ENCODE results near the gene EXOC3L2.

The EXOC3L2 gene

DNA sequence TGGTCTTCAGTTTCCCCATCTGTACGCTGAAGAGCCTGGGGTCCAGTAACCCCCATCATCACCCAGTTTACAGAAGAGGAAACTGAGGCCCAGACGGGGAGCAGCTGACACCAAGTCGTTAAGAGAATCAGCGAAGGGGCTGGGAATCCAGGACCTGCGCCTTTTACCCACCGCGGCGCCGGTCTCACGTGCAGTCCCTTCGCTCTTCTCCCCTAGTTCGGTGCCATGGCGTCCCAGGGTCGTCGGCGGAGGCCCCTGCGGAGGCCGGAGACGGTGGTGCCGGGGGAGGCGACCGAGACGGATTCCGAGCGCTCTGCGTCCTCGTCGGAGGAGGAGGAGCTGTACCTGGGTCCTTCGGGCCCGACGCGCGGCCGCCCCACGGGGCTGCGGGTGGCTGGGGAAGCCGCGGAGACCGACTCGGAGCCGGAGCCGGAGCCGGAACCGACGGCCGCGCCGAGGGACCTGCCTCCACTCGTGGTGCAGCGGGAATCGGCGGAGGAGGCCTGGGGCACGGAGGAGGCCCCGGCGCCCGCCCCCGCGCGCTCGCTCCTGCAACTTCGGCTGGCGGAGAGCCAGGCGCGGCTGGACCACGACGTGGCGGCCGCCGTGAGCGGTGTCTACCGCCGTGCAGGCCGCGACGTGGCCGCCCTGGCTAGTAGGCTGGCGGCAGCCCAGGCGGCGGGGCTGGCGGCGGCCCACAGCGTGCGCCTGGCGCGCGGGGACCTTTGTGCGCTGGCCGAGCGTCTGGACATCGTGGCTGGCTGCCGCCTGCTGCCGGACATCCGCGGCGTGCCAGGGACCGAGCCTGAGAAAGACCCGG is 65.9 kb downstream of the EXOC3L2 start:
- no peak for DNase-seq

DNA sequence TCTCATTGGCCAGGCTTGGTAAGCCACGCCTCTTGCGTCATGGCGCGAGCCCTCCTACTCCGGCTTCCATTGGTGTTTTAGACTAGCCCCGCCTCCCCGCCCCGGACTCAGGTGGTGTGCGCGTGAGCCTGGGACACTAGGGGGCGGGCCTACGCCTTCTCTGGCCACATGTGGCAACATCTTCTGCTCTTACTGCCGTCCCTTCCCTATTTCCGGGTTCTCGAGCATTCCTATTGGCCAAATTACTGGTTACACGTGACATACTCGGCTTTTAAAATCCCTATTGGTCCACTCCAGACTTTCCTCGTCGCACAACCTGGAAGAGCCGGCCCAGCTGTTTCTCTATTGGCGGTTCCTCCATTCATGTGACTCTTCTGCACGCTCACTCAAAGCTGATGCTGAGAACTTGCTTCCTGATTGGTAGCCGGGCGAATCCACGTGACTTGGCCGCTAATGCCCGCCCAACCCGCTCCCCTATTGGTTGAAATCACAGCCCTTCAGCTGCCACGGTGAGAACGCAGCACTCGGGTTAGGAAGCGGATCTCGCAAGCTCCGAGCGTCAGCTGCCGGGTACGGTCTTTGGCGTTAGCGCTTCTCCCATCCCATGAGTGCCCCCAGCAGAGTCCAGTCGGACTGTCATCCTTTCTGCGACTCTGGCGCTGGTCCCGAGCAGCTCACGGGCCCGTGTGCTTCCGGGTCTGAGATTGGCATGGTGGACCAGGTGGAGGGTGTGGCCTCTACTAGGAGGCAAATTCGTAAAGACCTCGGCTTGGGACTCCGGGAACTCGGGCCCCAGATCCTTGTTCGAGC is 66.7 kb downstream of the EXOC3L2 start, which contains the start of gene BLOC1S3:
BLOC1S3 (plus strand) TSS at position 523 of the 810 bp plus-strand sequence. CDS start 513 bp downstream, outside the sequence.
- peak; percentile 100 for DNase-seq

DNA sequence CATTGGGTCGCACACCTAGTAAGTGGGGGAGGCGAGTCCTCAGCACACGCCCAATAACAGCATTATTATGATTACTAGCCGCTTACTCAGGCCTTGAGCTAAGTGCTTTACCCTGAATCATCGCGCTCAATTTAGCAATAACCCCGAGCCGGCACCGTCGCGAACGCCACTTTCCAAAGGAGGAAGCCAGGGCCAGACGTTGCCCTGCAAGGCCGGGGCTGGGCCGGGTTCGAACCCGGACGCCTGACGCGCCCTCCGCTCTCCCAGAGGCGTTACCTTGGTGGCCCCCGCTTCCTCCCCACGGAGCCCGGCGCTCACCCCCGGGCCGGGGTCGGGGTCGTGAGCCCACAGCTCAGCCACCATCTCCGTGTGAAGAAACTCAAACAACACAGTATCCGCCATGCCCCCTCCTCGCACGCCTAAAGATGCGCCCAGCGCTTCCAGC is 67.4 kb downstream of the EXOC3L2 start, which contains the start of gene TRAPPC6A:
TRAPPC6A (minus strand) TSS at position 421 of the 445 bp plus-strand sequence; CDS start at position 402, 19 bp downstream.
- peak; percentile 35 for DNase-seq

DNA sequence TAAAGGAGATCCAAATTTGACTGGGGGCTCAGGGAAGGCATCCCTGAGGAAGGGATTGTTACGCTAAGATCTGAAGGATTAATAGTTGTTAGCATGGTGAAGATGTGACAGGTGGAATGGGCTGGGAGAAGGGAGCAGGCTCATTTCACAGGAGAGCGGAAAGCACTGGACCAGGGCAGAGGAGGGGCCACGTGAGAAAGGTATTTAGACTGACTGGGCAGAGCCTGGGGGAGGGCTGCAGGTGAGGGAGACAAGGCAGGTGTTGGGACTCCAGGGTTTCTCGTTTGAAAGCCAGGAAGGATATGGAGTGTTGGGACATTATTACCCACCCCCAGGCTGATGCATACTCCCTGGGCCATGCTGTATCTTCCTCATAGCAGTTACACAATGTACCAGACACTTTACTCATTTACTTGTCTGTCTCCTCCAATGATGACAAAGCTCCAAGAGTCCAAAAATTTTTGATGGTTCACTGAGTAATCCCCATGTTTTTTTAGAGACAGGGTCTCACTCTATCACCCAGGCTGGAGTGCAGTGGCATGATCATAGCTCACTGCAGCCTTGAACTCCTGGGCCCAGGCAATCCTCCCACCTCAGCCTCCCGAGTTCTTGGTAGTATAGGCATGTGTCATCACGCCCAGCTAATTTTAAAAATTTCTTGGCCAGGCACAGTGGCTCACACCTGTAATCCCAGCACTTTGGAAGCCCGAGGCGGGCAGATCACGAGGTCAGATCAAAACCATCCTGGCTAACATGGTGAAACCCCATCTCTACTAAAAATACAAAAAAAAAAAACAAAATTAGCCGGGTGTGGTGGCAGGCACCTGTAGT is 69.5 kb downstream of the EXOC3L2 start:
- peak; percentile 16 for DNase-seq

DNA sequence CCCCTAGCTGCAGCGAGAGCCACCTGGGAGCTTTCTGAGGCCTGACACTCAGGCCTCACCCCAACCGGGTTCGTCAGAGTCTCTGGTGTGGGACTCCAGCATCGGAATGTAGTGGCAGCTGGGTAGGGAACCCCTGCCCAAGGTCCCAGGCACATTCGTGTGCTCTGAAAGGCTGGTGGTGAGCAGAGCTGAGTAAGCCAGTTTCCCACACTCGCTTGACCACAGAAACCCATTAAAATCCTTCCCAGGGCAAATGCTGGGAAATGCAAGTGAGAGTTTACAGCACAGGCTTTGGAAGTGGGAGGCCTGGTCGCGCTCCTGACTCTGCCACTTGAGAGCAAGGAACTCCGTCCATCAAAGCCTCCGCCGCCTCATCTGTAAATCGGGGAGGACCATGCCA is 71.4 kb downstream of the EXOC3L2 start:
- no peak for DNase-seq

DNA sequence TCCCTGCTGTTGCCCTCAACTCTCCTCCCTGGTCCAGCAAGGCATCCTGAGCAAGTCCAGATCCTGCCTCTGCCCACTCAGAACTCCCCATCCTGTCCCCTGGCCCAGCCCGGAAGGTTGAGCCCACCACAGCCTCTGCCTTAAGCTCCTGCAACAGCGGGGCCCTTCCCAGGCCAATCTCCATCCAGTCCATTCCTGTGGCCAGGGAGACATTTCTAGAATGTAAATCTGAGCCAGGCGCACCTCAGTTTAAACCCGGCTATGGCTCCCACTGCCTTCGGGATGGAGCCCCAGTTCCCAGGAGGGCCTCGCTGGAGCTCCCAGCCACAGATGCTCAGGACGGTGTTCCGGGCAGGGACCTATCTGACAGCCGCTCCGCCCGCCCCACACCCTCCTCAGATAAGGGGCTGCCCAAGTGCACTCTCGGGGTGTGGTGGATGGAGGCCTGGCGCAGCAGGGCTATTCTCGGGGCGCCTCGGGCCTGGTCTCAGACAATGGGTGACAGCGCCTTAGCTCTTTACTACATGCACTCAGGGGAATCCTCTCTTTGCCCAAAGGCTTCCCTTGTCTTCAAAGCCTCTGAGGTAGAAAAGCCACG is 72.5 kb downstream of the EXOC3L2 start:
- DNase-seq, result no peak

DNA sequence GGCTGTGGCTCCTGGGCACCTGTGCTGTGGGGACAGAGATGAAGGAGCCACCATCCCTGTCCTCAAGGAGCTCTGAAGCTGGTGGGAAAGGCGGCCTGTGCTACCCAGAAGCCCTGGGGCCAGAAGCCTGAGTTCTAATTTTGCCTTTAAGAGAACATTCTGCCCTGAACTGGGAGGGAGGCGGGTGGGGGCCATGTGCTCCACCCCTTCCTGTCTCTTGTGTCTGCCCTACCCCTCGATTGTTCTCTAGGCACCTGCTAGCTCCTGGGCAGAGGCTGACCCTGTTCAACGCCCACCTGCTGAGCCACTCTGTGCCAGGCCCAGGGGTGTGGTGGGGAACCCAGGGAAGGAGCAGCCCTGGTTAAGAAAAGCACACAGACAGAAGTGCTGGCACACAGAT is 73.0 kb downstream of the EXOC3L2 start:
- no peak for DNase-seq

DNA sequence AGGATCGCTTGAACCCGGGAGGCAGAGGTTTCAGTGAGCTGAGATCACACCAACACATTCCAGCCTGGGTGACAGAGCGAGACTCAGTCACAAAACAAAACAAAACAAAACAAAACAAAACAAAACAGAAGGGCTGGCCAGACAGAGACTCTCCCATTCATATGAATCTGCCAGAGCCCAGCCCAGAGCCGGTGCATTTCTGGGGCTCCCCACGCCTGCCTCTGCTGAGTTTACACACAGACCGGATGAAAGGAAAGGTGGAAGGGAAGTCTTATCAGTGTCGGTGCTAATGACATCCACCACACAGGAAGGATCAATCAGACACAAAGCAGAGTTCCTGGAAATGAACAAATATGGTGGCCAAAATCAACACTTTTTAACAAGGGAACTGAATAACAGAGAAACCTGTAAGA is 74.0 kb downstream of the EXOC3L2 start:
- DNase-seq, result no peak

DNA sequence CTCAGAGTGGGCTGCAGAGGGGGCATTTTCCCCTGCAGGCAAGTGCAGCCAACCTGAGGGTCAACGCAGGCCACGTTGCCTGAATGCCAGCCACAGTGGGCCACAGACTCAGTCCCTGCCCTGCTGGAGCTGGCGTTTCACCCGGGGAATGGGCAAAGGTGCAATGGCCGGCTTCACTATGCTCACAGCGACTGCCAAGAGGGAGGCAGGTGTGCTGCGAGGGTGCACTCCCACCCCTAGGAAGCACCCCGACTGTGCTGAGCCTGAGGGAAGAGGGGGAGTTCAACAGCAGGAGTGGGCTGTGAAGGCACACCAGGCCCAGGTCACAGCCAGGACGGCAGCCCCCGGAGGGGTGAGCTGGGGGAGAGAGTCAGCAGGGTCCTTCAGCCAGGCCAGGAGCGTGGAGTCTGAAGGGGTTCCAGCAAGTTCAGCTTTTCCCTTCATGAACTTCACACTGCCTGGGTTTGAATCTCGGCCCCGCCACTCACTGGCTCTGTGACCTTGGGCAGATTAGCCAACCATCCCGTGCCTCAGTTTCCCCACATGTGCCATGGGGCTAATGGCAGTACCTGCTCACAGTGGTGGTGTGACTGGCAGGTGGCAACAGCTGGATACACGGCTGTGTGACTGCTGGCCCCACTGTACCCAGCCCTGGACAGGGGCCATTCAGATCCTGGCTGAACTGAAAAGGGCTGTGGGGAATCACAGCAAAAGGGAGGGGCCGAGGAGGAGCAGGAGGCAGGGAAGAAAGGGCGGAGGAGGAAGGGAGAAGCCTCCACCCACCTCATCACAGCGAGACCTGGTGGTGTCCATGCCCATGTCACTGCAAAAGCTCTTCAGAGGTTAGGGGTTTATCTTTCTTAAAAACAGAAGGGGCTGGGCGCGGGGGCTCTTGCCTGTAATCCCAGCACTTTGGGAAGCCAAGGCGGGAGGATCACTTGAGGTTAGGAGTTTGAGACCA is 74.8 kb downstream of the EXOC3L2 start:
- DNase-seq, result no peak

DNA sequence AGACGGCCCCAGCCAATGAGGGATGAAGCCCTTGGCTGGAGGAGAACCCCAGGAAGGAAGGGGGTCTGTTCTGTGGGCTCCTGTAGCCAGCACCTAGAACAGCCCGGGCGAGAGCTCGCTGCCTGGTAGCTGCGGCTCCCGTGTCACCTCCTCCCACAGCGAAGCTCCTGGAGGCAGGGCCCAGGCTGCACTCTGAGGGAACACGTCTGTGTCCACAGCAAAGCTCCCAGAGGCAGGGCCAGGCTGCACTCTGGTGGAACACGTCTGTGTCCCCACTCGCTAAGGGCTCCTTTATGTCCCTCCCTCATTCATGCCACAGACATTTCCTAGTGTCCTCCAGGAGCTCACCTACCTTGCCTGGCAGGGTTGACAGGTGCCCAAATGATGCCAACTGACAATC is 75.6 kb downstream of the EXOC3L2 start:
- no peak for DNase-seq

DNA sequence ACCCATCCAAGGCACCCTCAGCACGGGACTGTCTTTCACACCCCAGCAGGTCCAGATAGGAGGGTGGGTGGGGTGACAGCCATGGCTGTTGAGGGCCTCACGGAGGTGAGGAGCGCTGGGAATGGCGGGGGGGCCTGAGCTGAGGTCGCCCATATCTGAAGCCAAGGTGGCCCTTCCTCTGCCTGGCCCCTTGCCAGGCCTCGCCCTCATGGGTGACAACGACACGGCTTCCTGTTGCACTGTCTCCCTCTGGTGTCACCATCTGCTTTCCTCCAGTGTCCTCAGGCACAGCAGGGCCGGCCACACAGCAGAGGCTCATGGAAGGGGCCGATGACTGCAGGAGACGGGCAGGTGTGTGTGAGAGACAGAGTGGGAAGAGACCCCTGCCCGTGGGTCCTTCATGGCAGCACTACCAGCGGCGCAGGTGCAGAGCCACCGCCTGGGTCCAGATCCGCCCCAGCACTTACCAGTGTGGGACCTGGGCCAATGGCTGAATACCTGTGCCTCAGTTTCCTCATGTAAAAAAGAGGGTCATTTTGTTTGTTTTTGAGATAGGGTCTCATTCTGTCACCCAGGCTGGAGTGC is 76.3 kb downstream of the EXOC3L2 start:
- DNase-seq, result no peak

DNA sequence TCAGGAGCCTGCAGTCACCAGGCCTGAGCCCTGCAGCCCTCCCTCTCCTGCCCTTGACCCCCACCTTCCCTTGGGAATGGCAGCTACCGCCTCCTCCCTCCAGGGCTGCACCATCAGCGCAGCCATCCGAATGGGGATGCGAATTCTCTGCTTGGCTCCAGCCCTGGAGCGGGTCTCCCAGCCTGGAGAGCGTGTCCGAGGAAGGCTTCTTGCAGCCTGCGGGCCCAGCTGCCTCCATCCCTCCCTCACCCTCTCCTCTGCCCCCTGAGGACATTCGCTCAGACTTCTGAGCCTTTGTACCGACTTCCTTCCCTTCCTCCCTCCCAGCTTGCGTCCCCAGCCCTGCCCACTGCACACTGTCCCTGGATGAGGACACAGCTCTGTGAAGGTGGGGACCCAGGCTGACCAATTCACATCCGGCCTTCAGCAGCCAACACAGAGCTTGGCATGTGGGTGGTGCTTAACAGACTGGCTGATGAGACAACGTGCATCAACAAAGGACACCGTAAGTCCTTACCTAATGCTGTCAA is 78.4 kb downstream of the EXOC3L2 start:
- no peak for DNase-seq

DNA sequence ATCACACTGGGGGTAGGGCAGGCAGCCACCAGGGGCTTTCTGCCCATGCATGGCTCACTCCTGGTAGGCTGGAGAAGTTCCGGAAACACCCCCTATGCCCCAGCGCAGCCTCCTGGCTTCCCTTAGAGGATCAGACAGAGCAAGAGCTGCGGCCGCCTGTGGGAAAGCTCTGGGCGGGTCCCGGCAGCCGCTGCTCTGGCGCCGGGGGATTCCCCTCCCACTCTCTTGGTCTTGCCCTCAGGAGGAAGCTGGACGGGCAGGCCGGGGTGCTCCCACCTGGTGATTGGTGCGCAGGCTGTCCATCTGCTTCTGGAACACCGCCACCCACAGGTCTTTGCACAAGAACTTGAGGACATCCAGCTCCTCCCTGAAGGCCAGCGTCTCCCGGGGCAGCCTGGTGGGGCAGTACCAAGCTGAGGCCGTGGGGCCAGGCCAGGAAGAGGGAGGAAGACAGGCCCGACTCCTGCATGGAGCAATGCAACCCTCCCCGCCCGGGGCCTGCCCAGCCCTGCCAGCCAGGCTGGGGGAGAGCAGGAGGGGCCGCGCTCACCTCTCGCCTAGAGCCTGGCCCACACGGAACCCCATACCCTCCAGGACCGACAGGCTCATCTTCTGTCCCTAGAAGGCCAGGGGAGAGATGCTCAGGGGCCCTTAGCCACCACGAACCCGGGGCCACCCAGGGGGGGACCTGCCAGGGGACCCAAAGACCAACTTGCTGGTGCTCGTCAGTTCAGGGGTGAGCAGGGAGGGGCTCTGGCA is 80.5 kb downstream of the EXOC3L2 start:
- DNase-seq, result no peak

DNA sequence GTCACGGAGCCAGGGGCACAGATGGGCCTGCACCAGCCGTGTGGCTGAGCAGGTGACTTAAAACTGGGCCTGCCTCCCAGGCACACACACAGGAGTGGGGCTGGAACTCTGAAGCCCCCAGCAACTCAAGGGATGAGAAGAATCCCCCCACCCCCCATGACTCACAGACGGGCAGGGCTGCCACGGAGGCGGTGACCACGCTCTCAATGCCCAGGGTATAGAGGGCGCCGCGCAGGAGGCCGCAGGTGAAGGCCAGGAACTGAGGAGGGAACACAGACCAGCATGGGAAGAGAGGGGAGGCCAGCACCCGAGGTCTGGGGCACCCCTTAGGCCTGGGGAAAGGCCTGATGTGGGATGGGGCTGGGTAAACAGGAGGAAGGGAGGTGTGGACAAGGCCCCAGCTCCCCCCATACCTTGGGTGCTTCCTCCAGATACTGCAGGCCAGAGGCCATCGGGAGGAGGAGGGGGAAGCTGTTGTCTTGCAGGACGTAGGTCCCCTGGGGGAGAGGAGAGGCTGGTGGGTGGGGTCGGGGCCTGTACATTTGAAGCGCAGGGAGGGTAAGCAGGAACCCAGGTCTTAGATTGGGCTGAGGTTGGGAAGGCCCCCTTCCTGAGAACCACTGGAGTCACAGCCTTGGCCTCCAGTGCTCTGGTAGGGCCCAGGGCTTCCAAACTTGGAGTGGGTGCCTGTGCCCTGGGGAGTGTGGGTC is 81.3 kb downstream of the EXOC3L2 start:
- DNase-seq, result no peak

DNA sequence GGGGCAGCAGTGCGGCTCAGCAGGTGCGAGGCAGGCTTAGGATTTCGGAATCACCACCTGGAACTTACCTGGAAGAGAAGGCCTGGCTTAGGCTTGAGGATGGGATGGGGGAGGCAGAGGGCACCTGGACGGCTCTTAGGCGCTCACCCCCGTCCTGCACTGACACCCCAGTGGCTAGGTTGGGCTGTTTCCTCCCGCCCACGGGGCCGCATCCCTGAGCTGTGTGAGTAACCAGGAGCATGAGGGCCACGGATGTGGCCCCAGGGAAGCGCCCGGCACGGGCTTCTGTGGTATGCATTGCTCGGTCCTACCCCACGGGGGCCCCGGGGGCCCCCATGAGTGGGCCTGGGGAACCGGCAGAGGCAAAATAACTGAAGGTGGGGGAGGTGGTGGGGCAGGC is 82.1 kb downstream of the EXOC3L2 start:
- no peak for DNase-seq

DNA sequence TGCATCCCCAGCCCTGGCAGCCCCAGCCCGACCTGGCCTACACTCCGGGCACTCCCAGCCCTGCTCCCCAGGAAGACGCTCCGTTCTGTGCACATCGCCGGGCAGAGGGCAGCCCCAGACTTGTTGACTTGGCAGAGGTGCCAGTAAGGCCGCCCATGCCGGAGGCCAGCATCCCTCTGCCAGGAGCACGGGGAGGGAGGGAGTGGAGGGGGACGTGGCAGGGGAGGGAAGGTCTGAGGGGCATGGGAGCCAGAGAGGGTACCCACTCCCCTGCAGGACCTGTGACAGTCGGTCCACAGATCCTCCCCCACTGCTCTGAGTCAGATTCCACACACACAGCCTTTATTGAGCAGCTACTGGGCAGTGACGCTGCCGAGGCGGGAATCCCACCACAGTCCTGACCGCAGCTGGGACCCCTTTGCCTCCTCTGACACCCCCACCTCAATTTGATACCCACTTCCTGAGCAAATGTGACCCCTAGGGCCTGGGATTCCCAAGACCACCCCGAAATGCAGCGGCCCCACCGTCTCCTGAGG is 82.5 kb downstream of the EXOC3L2 start:
- peak; percentile 26 for DNase-seq
